Heart left ventricle (tissue), 13 donors: ENCODE results near the gene SLC25A21.

ENCODE experiments used
- CTCF ChIP-seq, 12 donors: fragments of 200-600 bp; sonication (generic) in 4 of 12; IDR thresholded peaks; one replicate each; pipeline versions ENCODE4 v1.5.0 to v1.8.0; 2018 to 2022; ENCODE audit warnings: antibody characterized with exemption in 12 of 12, mild to moderate bottlenecking in 5 of 12
- POLR2A ChIP-seq, 2 donors: fragments of 450-650 bp; IDR thresholded peaks; one replicate each; pipeline ENCODE4 v1.6.1; 2017; ENCODE audit warnings: antibody characterized with exemption in 2 of 2, mild to moderate bottlenecking in 2 of 2, moderate library complexity in 2 of 2
- donor health status: ischemic (EF 13 %, LVEDD 7.1; RV severe dilation, severe dysfunction).
- donor health status: DM: no; HTN: yes; CAD: no.
- donor health status: DM: no; HTN: no; CAD: no.
- donor health status: ischemic (EF 25% LVEDD 6.9; RV normal size, moderate dysfunction).
- donor health status: ischemic (EF 25% LVEDD 5.7; RV mildly dilated, moderate dysfunction).
- donor health status: ischemic (EF 35%, LVEDD 5.7; RV mildly dilated, moderate dysfunction).
- donor health status: nonischemic (EF 11% LVEDD 7.7; RV severe dilation, severe dysfunction).
- donor health status: DM: yes; HTN: yes; CAD: no.
- donor health status: PGD.
- donor health status: ischemic (EF 29% LVEDD 5.4; RV normal size, mild dysfunction).
- donor health status: nonischemic (EF 23%, LVEDD 6.1; RV moderate dilation, normal function).

DNA sequence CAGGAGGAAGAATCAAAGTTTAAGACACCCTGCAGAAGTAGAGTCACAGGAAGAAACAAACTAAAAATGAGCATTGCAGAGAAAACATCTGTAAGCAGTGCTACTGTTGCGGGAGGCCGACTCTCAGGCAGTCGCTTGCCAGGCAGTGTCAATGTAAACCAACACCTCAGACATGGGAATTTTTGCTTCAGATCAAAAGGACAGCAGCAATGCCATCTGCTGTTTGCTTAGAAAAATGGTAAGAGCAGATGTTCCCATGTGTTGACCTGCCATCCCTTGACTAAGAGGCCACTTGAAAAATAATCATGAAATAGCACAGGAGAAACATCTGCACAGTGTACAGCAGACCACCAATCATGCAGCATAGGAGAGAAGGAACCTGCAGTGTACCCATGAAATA lies 196.6 kb downstream of the SLC25A21 start:
- TF ChIP-seq POLR2A (IDR thresholded peaks at IDR 0.05) (no peak), CTCF (IDR thresholded peaks at IDR 0.05) (no peak)
